HS-27A (cell line): Measurements from ENCODE around the gene GRK3.
"Not testable (repeated sequence)": the region's sequence is repeated elsewhere in the genome, so short reads cannot be mapped to it uniquely, and the experiment has no call there.

Experiments
- DNase-seq: peaks from one replicate; pipeline ENCODE4 v3.0.0-alpha.2; 2012; ENCODE audit warnings: low read depth, missing footprints

The GRK3 gene

GRCh38 chr22:25572708-25573171 is 8.3 kb downstream of the GRK3 start:
- DNase-seq, result no peak

GRCh38 chr22:25573841-25574240 is 9.4 kb downstream of the GRK3 start:
- no peak for DNase-seq

- DNase-seq, result no peak
These were observed 10.3 kb downstream of the GRK3 start for GRCh38 chr22:25574736-25575135.

GRCh38 chr22:25575674-25576392 is 11.4 kb downstream of the GRK3 start:
- not testable (repeated sequence) for DNase-seq

- not testable (repeated sequence) for DNase-seq
These were observed 17.0 kb downstream of the GRK3 start for GRCh38 chr22:25581452-25581851.

- DNase-seq, result no peak
These were observed 18.5 kb downstream of the GRK3 start for GRCh38 chr22:25582946-25583345.

- DNase-seq, result not testable (repeated sequence)
These were observed 20.5 kb downstream of the GRK3 start for GRCh38 chr22:25584993-25585392.

- not testable (repeated sequence) for DNase-seq
These were observed 25.2 kb downstream of the GRK3 start for GRCh38 chr22:25589664-25590063.

GRCh38 chr22:25593323-25593722 is 28.8 kb downstream of the GRK3 start:
- DNase-seq, result not testable (repeated sequence)

GRCh38 chr22:25598609-25599008 is 34.1 kb downstream of the GRK3 start:
- no peak for DNase-seq

- DNase-seq, result no peak
These were observed 38.0 kb downstream of the GRK3 start for GRCh38 chr22:25602445-25602844.

- no peak for DNase-seq
These were observed 38.4 kb downstream of the GRK3 start for GRCh38 chr22:25602916-25603315.

GRCh38 chr22:25605146-25605545 is 40.7 kb downstream of the GRK3 start:
- not testable (repeated sequence) for DNase-seq

GRCh38 chr22:25605565-25605964 is 41.1 kb downstream of the GRK3 start:
- not testable (repeated sequence) for DNase-seq

GRCh38 chr22:25611284-25611683 is 46.8 kb downstream of the GRK3 start:
- DNase-seq, result not testable (repeated sequence)

GRCh38 chr22:25613131-25613530 is 48.7 kb downstream of the GRK3 start:
- not testable (repeated sequence) for DNase-seq

GRCh38 chr22:25613558-25613957 is 49.1 kb downstream of the GRK3 start:
- DNase-seq, result not testable (repeated sequence)

- DNase-seq, result not testable (repeated sequence)
These were observed 50.3 kb downstream of the GRK3 start for GRCh38 chr22:25614791-25615190.

GRCh38 chr22:25621986-25622385 is 57.5 kb downstream of the GRK3 start:
- DNase-seq, result no peak

GRCh38 chr22:25623310-25623734 is 58.8 kb downstream of the GRK3 start:
- no peak for DNase-seq

- no peak for DNase-seq
These were observed 59.4 kb downstream of the GRK3 start for GRCh38 chr22:25623851-25624250.

- DNase-seq, result no peak
These were observed 60.0 kb downstream of the GRK3 start for GRCh38 chr22:25624476-25624875.

- DNase-seq, result not testable (repeated sequence)
These were observed 61.5 kb downstream of the GRK3 start for GRCh38 chr22:25625747-25626623.
